ENCODE data around the gene C6orf47. TPM values are rescaled to one million over a fixed set of nuclear protein-coding genes. Genes with fewer than 3 reads are reported as not detected.

The C6orf47 gene
- total RNA-seq, 6 experiments from 2014 or later = 13.4 to 16.2 (median 14.9) TPM

DNA sequence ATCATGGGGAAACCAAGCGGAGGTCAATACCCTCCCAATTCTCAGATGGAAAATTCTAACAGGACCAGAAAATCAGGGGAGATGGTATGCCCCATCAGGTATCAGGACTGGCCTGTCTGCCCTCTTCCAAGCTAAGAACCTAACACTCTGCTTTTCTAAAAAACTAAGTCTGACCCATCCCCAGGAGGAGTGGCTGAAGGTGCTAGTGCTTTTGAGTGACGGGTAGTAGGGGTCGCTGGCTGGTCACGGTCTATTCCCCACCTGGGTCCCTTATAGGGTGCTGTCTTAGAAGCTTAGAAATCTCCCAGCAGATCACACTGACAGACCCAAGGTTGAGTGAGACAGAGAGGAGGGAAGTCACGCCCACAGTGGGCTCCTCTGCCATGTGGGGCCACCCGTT lies 33.0 kb upstream of the C6orf47 start:
- Mint-ChIP-seq H3K36me3 (ENCODE audit: low read depth) (no peaks in the 10 kb centered on the region; the same call in 1 of the 2 replicates), H3K27ac (no peak overlapping the region), H3K9me3 (no peaks in the 10 kb centered on the region), H3K4me3 (no peak overlapping the region), H3K4me1 (ENCODE audit: low read depth) (peaks cover 11% of the 10 kb centered on the region), H3K27me3 (ENCODE audit: insufficient read depth) (no peaks in the 10 kb centered on the region)
- no peak for DNase-seq
- no peak for TF ChIP-seq CTCF (IDR thresholded peaks at IDR 0.05)

DNA sequence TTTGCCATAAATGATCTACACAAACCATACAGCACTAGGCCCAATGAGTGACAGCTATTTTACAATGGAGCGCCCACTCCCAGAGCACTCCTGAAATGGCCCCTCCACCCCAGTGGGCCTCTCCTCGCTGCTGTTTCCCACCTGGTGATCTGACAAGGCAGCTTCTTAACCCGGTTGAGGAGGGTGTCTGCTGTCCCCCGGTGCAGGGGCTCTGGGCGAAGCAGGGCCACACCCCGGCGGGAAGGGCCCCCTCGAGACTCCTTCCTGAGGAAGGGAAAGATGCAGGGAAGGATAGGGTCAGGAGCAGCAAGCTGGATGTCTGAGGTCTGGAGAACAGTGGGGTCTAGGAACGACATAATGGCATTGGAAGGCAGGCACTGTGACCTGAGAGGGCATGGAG lies 32.3 kb upstream of the C6orf47 start:
- Mint-ChIP-seq H3K4me1 (ENCODE audit: low read depth) (peaks cover 7% of the 10 kb centered on the region), H3K4me3 (no peak overlapping the region), H3K36me3 (ENCODE audit: low read depth) (no peaks in the 10 kb centered on the region; the same call in 1 of the 2 replicates), H3K9me3 (no peaks in the 10 kb centered on the region), H3K27me3 (ENCODE audit: insufficient read depth) (no peaks in the 10 kb centered on the region), H3K27ac (no peak overlapping the region)
- DNase-seq = no peak
- no peak for TF ChIP-seq CTCF (IDR thresholded peaks at IDR 0.05)

DNA sequence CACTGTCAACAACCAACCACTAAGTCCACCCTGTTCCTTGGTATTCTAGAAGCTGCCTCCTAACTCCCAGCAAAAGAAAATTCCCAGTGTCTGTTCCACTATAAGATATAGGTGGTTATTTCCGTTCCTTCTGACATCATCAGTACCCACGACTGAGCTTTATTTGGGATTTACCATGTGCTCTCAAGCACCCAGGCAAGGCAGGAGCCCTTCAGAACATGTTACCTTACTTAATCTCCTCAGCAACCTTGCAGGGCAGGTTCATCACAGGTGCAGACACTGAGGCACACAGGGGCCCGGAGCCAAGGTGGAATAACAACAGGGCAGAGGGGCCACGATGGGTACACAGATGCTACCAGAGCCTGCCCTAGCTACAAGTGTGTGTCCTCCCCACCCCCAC lies 31.8 kb upstream of the C6orf47 start:
- Mint-ChIP-seq H3K27ac (no peak overlapping the region), H3K36me3 (ENCODE audit: low read depth) (no peaks in the 10 kb centered on the region; the same call in 1 of the 2 replicates), H3K4me1 (ENCODE audit: low read depth) (peaks cover 2% of the 10 kb centered on the region), H3K27me3 (ENCODE audit: insufficient read depth) (no peaks in the 10 kb centered on the region), H3K9me3 (no peaks in the 10 kb centered on the region), H3K4me3 (no peak overlapping the region)
- no peak for TF ChIP-seq CTCF (IDR thresholded peaks at IDR 0.05)
- no peak for DNase-seq

GRCh38 chr6:31691564-31692108 lies 31.1 kb upstream of the C6orf47 start:
- DNase-seq = no peak
- Mint-ChIP-seq H3K4me3 (no peak overlapping the region), H3K9me3 (no peaks in the 10 kb centered on the region), H3K4me1 (ENCODE audit: low read depth) (no peaks in the 10 kb centered on the region), H3K36me3 (ENCODE audit: low read depth) (no peaks in the 10 kb centered on the region; the same call in 1 of the 2 replicates), H3K27ac (no peak overlapping the region), H3K27me3 (ENCODE audit: insufficient read depth) (no peaks in the 10 kb centered on the region)
- no peak for TF ChIP-seq CTCF (IDR thresholded peaks at IDR 0.05)

- H3K4me1 Mint-ChIP-seq (ENCODE audit: low read depth) = no peaks in the 10 kb centered on the region
- no peak overlapping the region for H3K4me3 Mint-ChIP-seq
- no peaks in the 10 kb centered on the region for H3K9me3 Mint-ChIP-seq
- DNase-seq = no peak
- peaks cover 4% of the 10 kb centered on the region; the same call in 1 of the 2 replicates for H3K36me3 Mint-ChIP-seq (ENCODE audit: low read depth)
- no peak overlapping the region for H3K27ac Mint-ChIP-seq
- no peaks in the 10 kb centered on the region for H3K27me3 Mint-ChIP-seq (ENCODE audit: insufficient read depth)
- TF ChIP-seq CTCF (IDR thresholded peaks at IDR 0.05) = no peak
These were observed 30.5 kb upstream of the C6orf47 start for GRCh38 chr6:31691078-31691463.

Measured in HFFc6 (cell line).